ENCODE measurements around the gene DENND6A.

Gene DENND6A

DNA sequence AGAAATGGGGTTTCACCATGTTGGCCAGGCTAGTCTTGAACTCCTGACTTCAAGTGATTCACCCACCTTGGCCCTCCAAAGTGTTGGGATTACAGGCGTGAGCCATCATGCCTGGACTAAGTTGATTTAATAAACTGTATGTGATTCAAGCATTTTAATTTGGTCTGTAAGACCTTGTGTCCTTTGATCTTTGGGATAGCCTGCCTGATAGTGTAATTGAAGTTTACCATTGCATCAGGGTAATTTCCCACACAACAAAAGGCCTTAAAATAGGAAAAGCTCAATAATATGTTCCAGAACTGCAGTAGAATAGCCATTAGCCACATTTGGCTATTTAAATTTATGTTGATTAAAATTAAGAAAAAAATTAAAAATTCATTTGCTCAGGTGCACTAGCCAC lies 25.2 kb upstream of the DENND6A start:
- TF ChIP-seq HOXA7 (CRISPR knock-in tag; IDR thresholded peaks at IDR 0.05; ENCODE audit: borderline replicate concordance) = no peak
- TF ChIP-seq ZXDB (tag by site-specific recombination; IDR thresholded peaks at IDR 0.05) = no peak
- TF ChIP-seq ZNF366 (tag by site-specific recombination; conservative IDR thresholded peaks at IDR 0.05) = no peak
- TF ChIP-seq MYNN (tag by site-specific recombination; IDR thresholded peaks at IDR 0.05; ENCODE audit: borderline replicate concordance) = no peak
- no peak for TF ChIP-seq ZNF610 (tag by site-specific recombination; IDR thresholded peaks at IDR 0.05; ENCODE audit: borderline replicate concordance)
- TF ChIP-seq ZNF510 (tag by site-specific recombination; IDR thresholded peaks at IDR 0.05; ENCODE audit: insufficient replicate concordance) = no peak
- TF ChIP-seq ZNF747 (tag by site-specific recombination; IDR thresholded peaks at IDR 0.05) = no peak
- no peak for TF ChIP-seq ZNF521 (tag by site-specific recombination; IDR thresholded peaks at IDR 0.05)
- no peak for TF ChIP-seq ZNF169 (tag by site-specific recombination; IDR thresholded peaks at IDR 0.05)
- TF ChIP-seq ZNF37A (tag by site-specific recombination; IDR thresholded peaks at IDR 0.05) = no peak
- Histone ChIP-seq H3K36me3 (ENCODE audit: control insufficient read depth in 2 of 2, insufficient read depth in 1 of 2, low read length in 2 of 2) (no peaks in the 10 kb centered on the region), H3K9me3 (ENCODE audit: control insufficient read depth, insufficient read depth, low read depth, low read length) (no peaks in the 10 kb centered on the region), H3K27ac (ENCODE audit: extremely low read depth, low read depth, low read length) (no peak overlapping the region), H3K4me1 (ENCODE audit: control insufficient read depth, insufficient read depth, low read length) (no peaks in the 10 kb centered on the region), H3K4me3 (ENCODE audit: low read depth, low read length) (no peak overlapping the region)
- ChIA-PET POLR2A (no interaction called here), CTCF (no interaction called here)

DNA sequence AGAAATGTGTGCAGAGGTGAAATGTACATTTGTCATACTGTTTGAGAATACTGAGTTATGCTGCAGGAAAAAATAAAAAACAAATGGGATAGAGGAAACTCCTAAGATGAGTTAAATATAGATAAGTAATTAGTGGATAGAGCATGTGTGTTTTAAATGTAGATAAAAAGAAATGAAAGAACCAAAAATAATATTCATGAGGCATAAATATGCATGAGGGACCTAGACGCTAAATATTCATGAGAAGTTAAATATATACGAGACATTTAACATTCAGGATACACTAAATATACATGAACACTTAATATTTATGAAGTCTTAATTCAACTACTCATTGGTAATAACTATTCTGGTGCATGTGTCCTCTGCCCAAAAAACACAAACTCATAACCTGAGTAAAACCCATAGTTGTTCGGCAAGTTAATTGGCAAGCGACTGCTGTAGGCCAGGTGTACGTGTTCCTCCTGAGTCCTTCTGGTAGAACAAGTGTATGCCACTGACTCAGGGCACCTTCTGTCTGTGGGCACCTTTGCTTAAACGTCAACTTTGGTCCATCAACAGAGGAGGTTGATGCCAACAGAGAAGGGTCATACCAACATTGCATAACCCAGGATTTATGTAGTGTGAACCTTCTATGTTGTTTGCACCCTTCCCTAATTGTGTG lies 24.5 kb upstream of the DENND6A start:
- no peaks in the 10 kb centered on the region for H3K4me1 ChIP-seq (ENCODE audit: control insufficient read depth, insufficient read depth, low read length)
- no peak overlapping the region for H3K27ac ChIP-seq (ENCODE audit: extremely low read depth, low read depth, low read length)
- no peak overlapping the region for H3K4me3 ChIP-seq (ENCODE audit: low read depth, low read length)
- CTCF ChIA-PET = no interaction called here
- POLR2A ChIA-PET = no interaction called here
- H3K9me3 ChIP-seq (ENCODE audit: control insufficient read depth, insufficient read depth, low read depth, low read length) = no peaks in the 10 kb centered on the region
- no peaks in the 10 kb centered on the region for H3K36me3 ChIP-seq (ENCODE audit: control insufficient read depth in 2 of 2, insufficient read depth in 1 of 2, low read length in 2 of 2)
- TF ChIP-seq KLF7 (tag by site-specific recombination; IDR thresholded peaks at IDR 0.05; ENCODE audit: borderline replicate concordance) (no peak), ZNF157 (tag by site-specific recombination; IDR thresholded peaks at IDR 0.05) (no peak), ZNF830 (tag by site-specific recombination; IDR thresholded peaks at IDR 0.05; ENCODE audit: low read depth) (no peak), ZNF341 (tag by site-specific recombination; IDR thresholded peaks at IDR 0.05; ENCODE audit: low read depth) (no peak), KLF9 (tag by site-specific recombination; IDR thresholded peaks at IDR 0.05; ENCODE audit: low read depth) (no peak), MYNN (tag by site-specific recombination; IDR thresholded peaks at IDR 0.05; ENCODE audit: borderline replicate concordance) (no peak), GFI1B (tag by site-specific recombination; IDR thresholded peaks at IDR 0.05) (no peak), ZNF274 (IDR thresholded peaks at IDR 0.05; ENCODE audit: low read length) (no peak), ZNF274 (tag by site-specific recombination; IDR thresholded peaks at IDR 0.05; ENCODE audit: borderline replicate concordance) (no peak), ZNF24 (tag by site-specific recombination; IDR thresholded peaks at IDR 0.05) (no peak), ZNF792 (tag by site-specific recombination; IDR thresholded peaks at IDR 0.05) (no peak)
- TF ChIP-seq, protein P1, sequence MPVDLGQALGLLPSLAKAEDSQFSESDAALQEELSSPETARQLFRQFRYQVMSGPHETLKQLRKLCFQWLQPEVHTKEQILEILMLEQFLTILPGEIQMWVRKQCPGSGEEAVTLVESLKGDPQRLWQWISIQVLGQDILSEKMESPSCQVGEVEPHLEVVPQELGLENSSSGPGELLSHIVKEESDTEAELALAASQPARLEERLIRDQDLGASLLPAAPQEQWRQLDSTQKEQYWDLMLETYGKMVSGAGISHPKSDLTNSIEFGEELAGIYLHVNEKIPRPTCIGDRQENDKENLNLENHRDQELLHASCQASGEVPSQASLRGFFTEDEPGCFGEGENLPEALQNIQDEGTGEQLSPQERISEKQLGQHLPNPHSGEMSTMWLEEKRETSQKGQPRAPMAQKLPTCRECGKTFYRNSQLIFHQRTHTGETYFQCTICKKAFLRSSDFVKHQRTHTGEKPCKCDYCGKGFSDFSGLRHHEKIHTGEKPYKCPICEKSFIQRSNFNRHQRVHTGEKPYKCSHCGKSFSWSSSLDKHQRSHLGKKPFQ (tag by site-specific recombination; IDR thresholded peaks at IDR 0.05) = no peak

DNA sequence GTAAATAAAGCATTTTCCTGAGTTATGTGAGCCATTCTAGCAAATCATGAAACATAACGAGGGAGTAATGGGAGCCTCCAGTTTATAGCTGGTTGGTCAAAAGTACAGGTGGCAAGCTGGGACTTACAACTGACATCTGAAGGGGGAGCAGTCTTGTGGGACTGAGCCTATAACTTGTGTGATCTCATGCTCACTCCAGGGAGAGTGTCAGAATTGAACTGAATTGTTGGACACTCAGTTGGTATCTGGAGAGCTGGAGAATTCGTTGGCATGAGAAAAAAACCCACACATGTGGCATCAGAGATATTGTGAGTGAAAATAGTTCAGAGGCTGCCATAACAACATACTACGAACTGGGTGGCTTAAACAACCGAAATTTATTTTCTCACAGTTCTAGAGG lies 22.8 kb upstream of the DENND6A start:
- POLR2A ChIA-PET = interaction anchor here (0.7 kb wide), 1 partner anchor 23 kb away, joined by 4 read pairs; no protein-coding TSS in a partner anchor
- Histone ChIP-seq H3K4me1 (ENCODE audit: control insufficient read depth, insufficient read depth, low read length) (no peaks in the 10 kb centered on the region), H3K4me3 (ENCODE audit: low read depth, low read length) (no peak overlapping the region), H3K9me3 (ENCODE audit: control insufficient read depth, insufficient read depth, low read depth, low read length) (no peaks in the 10 kb centered on the region), H3K27ac (ENCODE audit: extremely low read depth, low read depth, low read length) (no peak overlapping the region), H3K36me3 (ENCODE audit: control insufficient read depth in 2 of 2, insufficient read depth in 1 of 2, low read length in 2 of 2) (no peaks in the 10 kb centered on the region)
- TF ChIP-seq ZNF10 (tag by site-specific recombination; IDR thresholded peaks at IDR 0.05) = no peak
- TF ChIP-seq, protein P2, sequence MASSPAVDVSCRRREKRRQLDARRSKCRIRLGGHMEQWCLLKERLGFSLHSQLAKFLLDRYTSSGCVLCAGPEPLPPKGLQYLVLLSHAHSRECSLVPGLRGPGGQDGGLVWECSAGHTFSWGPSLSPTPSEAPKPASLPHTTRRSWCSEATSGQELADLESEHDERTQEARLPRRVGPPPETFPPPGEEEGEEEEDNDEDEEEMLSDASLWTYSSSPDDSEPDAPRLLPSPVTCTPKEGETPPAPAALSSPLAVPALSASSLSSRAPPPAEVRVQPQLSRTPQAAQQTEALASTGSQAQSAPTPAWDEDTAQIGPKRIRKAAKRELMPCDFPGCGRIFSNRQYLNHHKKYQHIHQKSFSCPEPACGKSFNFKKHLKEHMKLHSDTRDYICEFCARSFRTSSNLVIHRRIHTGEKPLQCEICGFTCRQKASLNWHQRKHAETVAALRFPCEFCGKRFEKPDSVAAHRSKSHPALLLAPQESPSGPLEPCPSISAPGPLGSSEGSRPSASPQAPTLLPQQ (tag by site-specific recombination; IDR thresholded peaks at IDR 0.05) = no peak
- no peak for TF ChIP-seq ZNF629 (tag by site-specific recombination; IDR thresholded peaks at IDR 0.05)
- TF ChIP-seq, protein P3, sequence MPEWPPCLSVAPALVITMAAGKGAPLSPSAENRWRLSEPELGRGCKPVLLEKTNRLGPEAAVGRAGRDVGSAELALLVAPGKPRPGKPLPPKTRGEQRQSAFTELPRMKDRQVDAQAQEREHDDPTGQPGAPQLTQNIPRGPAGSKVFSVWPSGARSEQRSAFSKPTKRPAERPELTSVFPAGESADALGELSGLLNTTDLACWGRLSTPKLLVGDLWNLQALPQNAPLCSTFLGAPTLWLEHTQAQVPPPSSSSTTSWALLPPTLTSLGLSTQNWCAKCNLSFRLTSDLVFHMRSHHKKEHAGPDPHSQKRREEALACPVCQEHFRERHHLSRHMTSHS (tag by site-specific recombination; IDR thresholded peaks at IDR 0.05) = no peak
- no peak for TF ChIP-seq ZNF133 (tag by site-specific recombination; IDR thresholded peaks at IDR 0.05)
- no peak for TF ChIP-seq ZNF132 (tag by site-specific recombination; IDR thresholded peaks at IDR 0.05; ENCODE audit: borderline replicate concordance)
- CTCF ChIA-PET = no interaction called here
